ENCODE results near the gene MAMDC4.

Gene MAMDC4

GRCh38 chr9:136826188-136826541, 26.0 kb upstream of the MAMDC4 start:
- in situ Hi-C loops (cut with MboI; ENCODE audit: low sequenced_read_pairs, unreplicated experiment), result no loop called here
- no peak for DNase-seq (ENCODE audit: low spot score)
- no peak for TF ChIP-seq CTCF (IDR thresholded peaks at IDR 0.05; ENCODE audit: borderline replicate concordance, control extremely low read depth, extremely low read depth, insufficient read depth, missing control alignments)

GRCh38 chr9:136826703-136827582, 25.2 kb upstream of the MAMDC4 start:
- in situ Hi-C loops (cut with MboI; ENCODE audit: low sequenced_read_pairs, unreplicated experiment), result no loop called here
- DNase-seq (ENCODE audit: low spot score), result no peak
- no peak for TF ChIP-seq CTCF (IDR thresholded peaks at IDR 0.05; ENCODE audit: borderline replicate concordance, control extremely low read depth, extremely low read depth, insufficient read depth, missing control alignments)

DNA sequence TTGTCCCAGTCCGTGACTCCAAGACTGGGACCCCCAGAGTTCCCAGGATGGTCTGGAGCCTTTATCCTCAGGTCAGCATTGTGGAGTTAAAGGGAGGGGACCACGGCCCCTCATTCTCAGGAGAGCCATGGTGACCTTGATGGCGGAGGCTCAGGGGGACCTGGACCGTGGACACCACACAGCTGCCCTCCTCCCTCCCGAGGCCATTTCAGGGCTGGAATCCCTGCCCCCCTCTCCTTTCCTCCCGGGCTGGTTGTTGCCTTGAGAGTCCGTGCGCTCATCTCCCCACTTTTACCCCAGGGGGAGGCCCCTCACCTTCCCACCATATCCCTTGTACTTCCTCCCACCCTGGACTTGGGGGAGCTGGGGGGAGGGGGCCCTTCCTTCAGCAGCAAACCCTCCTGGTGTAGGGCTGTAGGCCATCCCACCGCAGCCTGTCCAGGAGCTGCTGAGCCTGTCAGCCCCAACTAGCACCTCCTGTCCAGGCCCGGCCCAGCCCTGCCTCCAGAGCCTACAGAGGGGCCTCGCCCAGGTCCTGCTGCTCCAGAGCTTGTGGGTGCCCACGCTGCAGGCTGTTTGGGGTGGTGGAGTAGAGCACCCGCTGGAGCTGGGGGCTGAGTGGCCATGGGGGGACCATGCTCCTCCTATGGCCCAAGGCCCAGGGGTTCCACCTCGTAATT, 24.2 kb upstream of the MAMDC4 start:
- TF ChIP-seq CTCF (IDR thresholded peaks at IDR 0.05; ENCODE audit: borderline replicate concordance, control extremely low read depth, extremely low read depth, insufficient read depth, missing control alignments), result no peak

GRCh38 chr9:136828474-136829140, 23.5 kb upstream of the MAMDC4 start:
- no peak for TF ChIP-seq CTCF (IDR thresholded peaks at IDR 0.05; ENCODE audit: borderline replicate concordance, control extremely low read depth, extremely low read depth, insufficient read depth, missing control alignments)
- no peak for DNase-seq (ENCODE audit: low spot score)
- in situ Hi-C loops (cut with MboI; ENCODE audit: low sequenced_read_pairs, unreplicated experiment), result no loop called here

More for the DNA sequence above, 24.2 kb upstream of the MAMDC4 start:
- in situ Hi-C loops (cut with MboI; ENCODE audit: low sequenced_read_pairs, unreplicated experiment), result no loop called here
- no peak for DNase-seq (ENCODE audit: low spot score)

DNA sequence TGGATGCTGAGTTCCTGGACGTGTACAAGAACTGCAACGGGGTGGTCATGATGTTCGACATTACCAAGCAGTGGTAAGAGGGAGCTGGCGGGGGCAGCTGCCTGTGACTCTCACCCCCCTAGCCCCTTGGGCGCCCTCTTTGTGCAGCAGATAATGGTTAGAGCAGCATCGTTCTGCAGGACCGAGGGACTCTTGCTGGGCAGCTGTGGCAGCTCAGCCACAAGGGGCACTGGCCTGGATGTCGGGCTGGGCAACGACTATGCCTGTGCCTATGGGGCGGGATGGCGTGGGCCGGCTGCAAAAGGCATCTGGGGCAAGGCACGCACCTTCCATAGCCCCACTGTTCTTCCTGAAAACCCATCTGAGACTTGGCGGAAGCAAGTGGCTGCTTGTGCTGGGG, 22.7 kb upstream of the MAMDC4 start:
- in situ Hi-C loops (cut with MboI; ENCODE audit: low sequenced_read_pairs, unreplicated experiment), result no loop called here
- TF ChIP-seq CTCF (IDR thresholded peaks at IDR 0.05; ENCODE audit: borderline replicate concordance, control extremely low read depth, extremely low read depth, insufficient read depth, missing control alignments), result no peak

DNA sequence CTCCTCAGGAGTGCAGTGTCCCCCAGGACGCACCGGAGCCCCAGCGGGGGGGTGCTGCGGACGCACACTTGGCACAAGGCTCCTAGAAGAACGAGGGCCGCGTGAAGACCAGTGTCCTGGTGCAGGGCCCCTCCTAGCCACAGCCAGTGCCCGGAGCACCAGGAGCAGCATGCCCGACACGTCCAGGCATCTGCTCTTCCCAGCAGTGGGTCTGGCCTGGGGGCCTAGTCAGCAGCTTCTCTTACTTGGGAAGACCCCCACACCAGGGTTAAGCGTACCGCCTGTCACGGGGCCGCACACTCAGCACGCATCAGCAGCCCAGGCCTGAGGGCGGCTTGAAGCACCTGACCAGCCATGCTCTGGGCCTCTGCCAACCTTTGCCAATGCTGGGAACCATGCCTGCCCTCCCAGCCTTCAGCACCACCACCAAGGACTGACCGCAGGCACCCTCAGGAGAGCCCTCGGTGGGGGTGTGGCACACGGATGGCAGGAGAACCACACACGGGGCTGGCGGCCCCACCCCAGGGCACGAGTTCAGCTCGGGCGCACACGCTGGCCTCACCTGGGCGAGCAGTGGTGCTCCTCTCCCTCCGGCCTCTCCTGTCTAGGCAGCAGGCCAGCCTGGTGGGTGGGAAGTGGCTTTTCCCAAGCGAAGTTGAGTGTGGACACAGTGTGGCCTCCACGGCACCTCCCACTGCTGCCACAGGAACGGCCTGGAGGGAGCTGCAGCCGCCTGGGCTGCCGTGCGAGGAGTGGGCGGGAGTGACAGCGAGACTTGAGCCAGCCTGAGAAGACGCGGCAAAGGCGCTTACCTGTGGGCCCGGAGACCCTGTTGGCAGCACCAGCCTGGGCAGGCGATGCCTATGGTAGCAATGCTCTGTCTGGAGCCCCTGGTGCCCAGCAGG, 21.9 kb upstream of the MAMDC4 start:
- TF ChIP-seq CTCF (IDR thresholded peaks at IDR 0.05; ENCODE audit: borderline replicate concordance, control extremely low read depth, extremely low read depth, insufficient read depth, missing control alignments), result no peak
- in situ Hi-C loops (cut with MboI; ENCODE audit: low sequenced_read_pairs, unreplicated experiment), result no loop called here
- no peak for DNase-seq (ENCODE audit: low spot score)

More for the DNA sequence above, 22.7 kb upstream of the MAMDC4 start:
- DNase-seq (ENCODE audit: low spot score), result no peak

All from GM13976 (cell line).